NCI-H146 treated with DMSO at 0.1 percent for 48 hours (cell line): Measurements from ENCODE around the gene ZNF607.

Experiments
- DNase-seq: peaks from one replicate; lab custom pipeline; 2025; ENCODE audit not compliant: unreplicated experiment; lab: John Stamatoyannopoulos, UW

Gene ZNF607

DNA sequence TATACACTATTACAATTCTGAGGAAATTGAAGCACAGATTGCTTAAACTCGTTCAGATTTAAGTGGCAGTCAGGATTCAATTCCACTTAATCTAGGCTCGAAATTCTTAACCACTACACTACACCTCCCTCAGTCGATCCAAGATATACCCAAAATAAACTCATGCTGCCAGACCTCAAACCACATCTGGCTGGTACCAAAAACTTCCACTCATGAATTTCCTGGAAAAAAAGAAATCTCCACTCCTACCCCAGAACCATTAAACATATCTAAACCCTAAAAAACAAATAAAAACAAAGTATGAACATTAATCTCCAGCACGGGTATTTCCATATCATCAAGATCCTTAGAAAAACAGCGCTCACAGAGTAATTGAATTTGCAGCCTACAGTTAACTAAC is 65.4 kb downstream of the ZNF607 start:
- DNase-seq, result peak; percentile 46
